Omental fat pad (tissue), 4 donors: ENCODE data around the gene MYBBP1A. TPM values are rescaled to one million over a fixed set of nuclear protein-coding genes. Genes with fewer than 3 reads are reported as not detected.

Source experiments
- ATAC-seq: fragments of 150-250 bp; one replicate; pipeline ENCODE4 v1.9.1; 2016; ENCODE audit warnings: mild to moderate bottlenecking, moderate library complexity; ENCODE audit not compliant: low FRiP score
- DNase-seq: peaks from one replicate; pipeline ENCODE4 v3.0.0-alpha.2; 2019; ENCODE audit warnings: low spot score
- CTCF ChIP-seq, 3 donors: fragments of 450-650 bp; IDR thresholded peaks; one replicate each; pipeline ENCODE4 v1.5.1; 2016 to 2017; ENCODE audit warnings: antibody characterized with exemption in 3 of 3, mild to moderate bottlenecking in 3 of 3, moderate library complexity in 2 of 3
- total RNA-seq, 4 donors: library from RNA; depleted of rRNA; stranded (reverse); fragments of >200 nt; gene quantifications; one replicate each; pipeline ENCODE4 v1.1.0, GENCODE V29; 2016

The MYBBP1A gene
- total RNA-seq, 4 donors from 2014 or later, result 33.1 to 142 (median 39.1) TPM

- no peak for DNase-seq
- TF ChIP-seq CTCF (IDR thresholded peaks at IDR 0.05), result no peak
- no peak for ATAC-seq
These were observed 665 bp downstream of the MYBBP1A start for GRCh38 chr17:4554441-4554996.

DNA sequence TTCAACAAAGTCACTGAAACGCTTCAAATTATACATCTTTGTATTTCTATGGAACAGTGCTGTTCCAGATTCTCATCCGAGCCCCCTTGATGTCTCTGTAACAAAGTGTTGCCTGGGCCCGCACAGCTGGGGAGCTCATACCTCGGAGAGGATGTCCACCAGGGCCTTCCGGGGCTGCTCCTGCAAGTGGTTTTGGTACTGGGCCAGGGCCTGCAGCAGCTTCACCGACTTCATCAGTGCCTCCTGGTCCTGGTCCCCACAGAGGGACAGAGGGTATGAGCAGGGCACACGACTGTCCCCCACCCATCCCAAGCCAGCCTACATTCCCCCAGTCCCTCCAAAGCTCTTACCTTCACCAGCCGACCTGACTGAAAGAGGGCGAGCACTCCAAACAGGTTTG, 1.5 kb downstream of the MYBBP1A start:
- TF ChIP-seq CTCF (IDR thresholded peaks at IDR 0.05), result no peak
- no peak for ATAC-seq
- no peak for DNase-seq

GRCh38 chr17:4551796-4552525, 3.2 kb downstream of the MYBBP1A start:
- no peak for ATAC-seq
- no peak for DNase-seq
- no peak for TF ChIP-seq CTCF (IDR thresholded peaks at IDR 0.05)

DNA sequence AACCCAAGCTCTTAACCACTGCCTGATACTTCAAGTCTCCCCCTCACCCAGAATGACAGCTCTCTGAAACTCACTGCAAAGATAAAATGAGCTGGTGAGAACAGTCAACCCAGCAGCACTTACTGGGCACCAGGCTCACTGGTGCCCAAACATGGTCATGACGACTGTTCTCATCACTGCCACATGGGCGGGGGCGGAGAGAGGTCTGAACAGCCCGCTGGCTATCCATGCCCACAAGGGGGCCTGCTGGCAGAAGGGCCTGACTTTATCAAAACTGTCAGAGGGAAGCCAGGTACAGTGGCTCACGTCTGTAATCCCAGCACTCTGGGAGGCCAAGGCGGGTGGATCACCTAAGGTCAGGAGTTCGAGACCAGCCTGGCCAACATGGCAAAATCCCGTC, 4.0 kb downstream of the MYBBP1A start:
- DNase-seq (no peak), ATAC-seq (no peak)
- TF ChIP-seq CTCF (IDR thresholded peaks at IDR 0.05), result no peak

- DNase-seq, result no peak
- ATAC-seq, result no peak
- no peak for TF ChIP-seq CTCF (IDR thresholded peaks at IDR 0.05)
These were observed 4.6 kb downstream of the MYBBP1A start for GRCh38 chr17:4550534-4551039.

GRCh38 chr17:4549781-4550533, 5.2 kb downstream of the MYBBP1A start:
- DNase-seq (no peak), ATAC-seq (no peak)
- no peak for TF ChIP-seq CTCF (IDR thresholded peaks at IDR 0.05)
